22Rv1 (cell line): ENCODE measurements around the gene CLASP1.

Experiments
- CTCF ChIP-seq: fragments of 450-650 bp; IDR thresholded peaks from 2 replicates; pipeline ENCODE4 v1.5.1; 2017; ENCODE audit warnings: mild to moderate bottlenecking
- ZFX ChIP-seq: fragments of 450-650 bp; IDR thresholded peaks from 2 replicates; pipeline ENCODE4 v1.6.1; 2017; ENCODE audit warnings: antibody characterized with exemption, borderline replicate concordance

GRCh38 chr2:121644715-121645114 lies 4.5 kb downstream of the CLASP1 start:
- no peak for TF ChIP-seq CTCF
- TF ChIP-seq ZFX, result no peak
